ENCODE results near the gene LAMA2. TPM values are rescaled to one million over a fixed set of nuclear protein-coding genes. Genes with fewer than 3 reads are reported as not detected.

Gene LAMA2
- total and polyA plus RNA-seq, 4 donors, result 5.2 to 105 (median 45.9) TPM

- no peak overlapping the region for H3K9ac ChIP-seq (ENCODE audit: insufficient read depth in 1 of 2, low read length in 2 of 2)
- H3K27ac ChIP-seq (ENCODE audit: low read depth in 1 of 2, low read length in 1 of 2), result no peak overlapping the region
- H3K9me3 ChIP-seq (ENCODE audit: control insufficient read depth in 4 of 4, insufficient read depth in 3 of 4, low read length in 3 of 4), result no peaks in the 10 kb centered on the region
- TF ChIP-seq CTCF (IDR thresholded peaks at IDR 0.05; ENCODE audit: control extremely low read depth, extremely low read depth), result no peak
- ATAC-seq (ENCODE audit: insufficient read depth, low FRiP score) (no peak), DNase-seq (no peak)
- H3K4me1 ChIP-seq (ENCODE audit: control insufficient read depth in 5 of 5, insufficient read depth in 5 of 5, low read length in 5 of 5), result peaks cover 0 to 26% (median 0%) of the 10 kb centered on the region in 5 donors
- no peaks in the 10 kb centered on the region for H3K27me3 ChIP-seq (ENCODE audit: control insufficient read depth in 3 of 3, insufficient read depth in 3 of 3, low read length in 2 of 3)
- no peak overlapping the region for H3K4me3 ChIP-seq
- H3K36me3 ChIP-seq (ENCODE audit: control insufficient read depth in 4 of 4, insufficient read depth in 4 of 4, low read length in 4 of 4), result peaks cover 0 to 20% (median 8%) of the 10 kb centered on the region in 4 donors
- WGBS, 2 donors, result 83 to 84% methylated on average over 6 of the region's 6 CpGs
Observed at GRCh38 chr6:129501740-129502660, 619.1 kb downstream of the LAMA2 start.

- Histone ChIP-seq H3K27me3 (ENCODE audit: control insufficient read depth in 3 of 3, insufficient read depth in 3 of 3, low read length in 2 of 3) (no peaks in the 10 kb centered on the region), H3K36me3 (ENCODE audit: control insufficient read depth in 4 of 4, insufficient read depth in 4 of 4, low read length in 4 of 4) (peaks cover 0 to 19% (median 7%) of the 10 kb centered on the region in 4 donors), H3K4me3 (no peak overlapping the region), H3K4me1 (ENCODE audit: control insufficient read depth in 5 of 5, insufficient read depth in 5 of 5, low read length in 5 of 5) (peaks cover 0 to 21% (median 0%) of the 10 kb centered on the region in 5 donors), H3K27ac (ENCODE audit: low read depth in 1 of 2, low read length in 1 of 2) (no peak overlapping the region), H3K9ac (ENCODE audit: insufficient read depth in 1 of 2, low read length in 2 of 2) (no peak overlapping the region), H3K9me3 (ENCODE audit: control insufficient read depth in 4 of 4, insufficient read depth in 3 of 4, low read length in 3 of 4) (no peaks in the 10 kb centered on the region)
- TF ChIP-seq CTCF (IDR thresholded peaks at IDR 0.05; ENCODE audit: control extremely low read depth, extremely low read depth), result no peak
- ATAC-seq (ENCODE audit: insufficient read depth, low FRiP score) (no peak), DNase-seq (no peak)
- WGBS, 2 donors, result 93 to 97% methylated on average over 2 of the region's 2 CpGs
Observed at GRCh38 chr6:129504456-129504855, 621.5 kb downstream of the LAMA2 start.

- no peak for ATAC-seq (ENCODE audit: insufficient read depth, low FRiP score)
Observed at GRCh38 chr6:129507059-129507807, 624.3 kb downstream of the LAMA2 start.

More at GRCh38 chr6:129507059-129507807, 624.3 kb downstream of the LAMA2 start:
- Histone ChIP-seq H3K27ac (ENCODE audit: low read depth in 1 of 2, low read length in 1 of 2) (no peak overlapping the region), H3K27me3 (ENCODE audit: control insufficient read depth in 3 of 3, insufficient read depth in 3 of 3, low read length in 2 of 3) (no peaks in the 10 kb centered on the region), H3K9ac (ENCODE audit: insufficient read depth in 1 of 2, low read length in 2 of 2) (no peak overlapping the region), H3K9me3 (ENCODE audit: control insufficient read depth in 4 of 4, insufficient read depth in 3 of 4, low read length in 3 of 4) (no peaks in the 10 kb centered on the region), H3K4me3 (no peak overlapping the region), H3K4me1 (ENCODE audit: control insufficient read depth in 5 of 5, insufficient read depth in 5 of 5, low read length in 5 of 5) (peaks cover 0 to 13% (median 0%) of the 10 kb centered on the region in 5 donors), H3K36me3 (ENCODE audit: control insufficient read depth in 4 of 4, insufficient read depth in 4 of 4, low read length in 4 of 4) (peaks cover 0 to 24% (median 3%) of the 10 kb centered on the region in 4 donors)
- TF ChIP-seq CTCF (IDR thresholded peaks at IDR 0.05; ENCODE audit: control extremely low read depth, extremely low read depth), result no peak
- DNase-seq, result peak in 2 of 3 donors; percentile 27 to 53
- WGBS, 2 donors, result 73 to 79% methylated on average over 5 of the region's 5 CpGs
